B cell (primary cell): ENCODE measurements around the gene CD109. TPM values are rescaled to one million over a fixed set of nuclear protein-coding genes. Genes with fewer than 3 reads are reported as not detected.
"Not testable (repeated sequence)": the region's sequence is repeated elsewhere in the genome, so short reads cannot be mapped to it uniquely, and the experiment has no call there.

Experiments
- ATAC-seq: fragments of 200-7000 bp; cut with Tn5 transposase; one replicate; pipeline ENCODE4 v1.10.0; 2021; ENCODE audit warnings: low read depth, mild to moderate bottlenecking, moderate number of reproducible peaks, moderate library complexity
- CTCF ChIA-PET: fragments of 350-600 bp; sonication (Branson Sonifier 250); formaldehyde crosslinking; loops from one replicate; lab custom pipeline; 2021; ENCODE audit warnings: antibody characterized with exemption, inconsistent platforms; lab: Charles Lee
- POLR2A ChIA-PET: fragments of 350-600 bp; sonication (Branson Sonifier 250); formaldehyde crosslinking; loops from one replicate; lab custom pipeline; 2021; ENCODE audit warnings: antibody characterized with exemption; lab: Charles Lee
- DNase-seq: peaks from one replicate; pipeline ENCODE4 v3.0.0; 2013
- H2AFZ ChIP-seq: 2 replicates; pipeline ENCODE4 v1.6.1; 2012; ENCODE audit warnings: mild to moderate bottlenecking, low read depth, low read length; ENCODE audit not compliant: insufficient read depth, poor library complexity, severe bottlenecking
- H3K27ac ChIP-seq, 2 donors: 1 replicate in 1 of 2; 2 replicates in 1 of 2; pipeline ENCODE4 v1.5.1; 2012 to 2013; ENCODE audit warnings: low read length in 2 of 2, mild to moderate bottlenecking in 2 of 2, moderate library complexity in 1 of 2
- H3K27me3 ChIP-seq, 4 experiments: fragments of 200-600 bp in 1 of 4; sonication (generic) in 1 of 4; replicated peaks in 1 of 4; 1 replicate in 2 of 4; 2 replicates in 2 of 4; pipeline versions ENCODE4 v1.6.1 to v1.7.0; 2013 to 2016; ENCODE audit warnings: low read length in 3 of 4, mild to moderate bottlenecking in 2 of 4, mixed read lengths in 1 of 4, moderate library complexity in 1 of 4; ENCODE audit not compliant: insufficient read depth in 4 of 4, control insufficient read depth in 3 of 4; ENCODE audit errors: control extremely low read depth in 1 of 4
- H3K36me3 ChIP-seq, 2 experiments: replicated peaks in 1 of 2; 1 replicate in 1 of 2; 2 replicates in 1 of 2; pipeline versions ENCODE4 v1.6.1 to v1.7.1; 2013; ENCODE audit warnings: low read length in 1 of 2; ENCODE audit not compliant: insufficient read depth in 2 of 2, control insufficient read depth in 1 of 2; ENCODE audit errors: control extremely low read depth in 1 of 2, extremely low read depth in 1 of 2
- H3K4me1 ChIP-seq, 2 donors: fragments of 200-600 bp in 1 of 2; sonication (generic) in 1 of 2; 1 replicate in 1 of 2; 2 replicates in 1 of 2; pipeline versions ENCODE4 v1.5.1 to v1.6.1; 2013 to 2017; ENCODE audit warnings: low read length in 2 of 2; ENCODE audit not compliant: control insufficient read depth in 2 of 2, insufficient read depth in 2 of 2
- H3K4me2 ChIP-seq: replicated peaks from 2 replicates; pipeline ENCODE3; 2012; ENCODE audit warnings: mild to moderate bottlenecking, low read depth, low read length; ENCODE audit not compliant: poor library complexity, severe bottlenecking
- H3K4me3 ChIP-seq, 5 experiments: fragments of 200-600 bp in 1 of 5; sonication (generic) in 1 of 5; 1 replicate in 3 of 5; 2 replicates in 2 of 5; pipeline versions ENCODE4 v1.5.1 to v1.7.0; 2011 to 2016; ENCODE audit warnings: low read length in 4 of 5, mild to moderate bottlenecking in 4 of 5, low read depth in 2 of 5, control low read depth in 1 of 5, moderate library complexity in 1 of 5; ENCODE audit not compliant: insufficient read depth in 1 of 5; ENCODE audit errors: control extremely low read depth in 1 of 5, extremely low read depth in 1 of 5
- H3K79me2 ChIP-seq: fragments of 200-600 bp; sonication (generic); one replicate; pipeline ENCODE4 v1.6.0; 2016; ENCODE audit warnings: low read length; ENCODE audit not compliant: control insufficient read depth, insufficient read depth
- H3K9ac ChIP-seq: fragments of 200-600 bp; sonication (generic); 2 replicates; pipeline ENCODE4 v1.6.1; 2017; ENCODE audit warnings: mild to moderate bottlenecking, low read length, moderate library complexity
- H3K9me3 ChIP-seq, 3 donors: one replicate each; pipeline versions ENCODE4 v1.6.1 to v1.7.1; 2013; ENCODE audit warnings: low read length in 2 of 3; ENCODE audit not compliant: control insufficient read depth in 2 of 3, insufficient read depth in 1 of 3; ENCODE audit errors: control extremely low read depth in 1 of 3
- H4K20me1 ChIP-seq: 2 replicates; pipeline ENCODE4 v1.6.0; 2012; ENCODE audit warnings: mild to moderate bottlenecking, low read length; ENCODE audit not compliant: insufficient read depth, control insufficient read depth, poor library complexity, severe bottlenecking
- H3K27ac Mint-ChIP-seq: one replicate; pipeline ENCODE4 v1.8.0; 2021; ENCODE audit warnings: mixed read lengths
- H3K27me3 Mint-ChIP-seq: one replicate; pipeline ENCODE4 v1.8.0; 2021; ENCODE audit warnings: mixed read lengths
- H3K4me1 Mint-ChIP-seq: one replicate; pipeline ENCODE4 v1.8.0; 2021; ENCODE audit warnings: mixed read lengths
- H3K4me3 Mint-ChIP-seq: one replicate; pipeline ENCODE4 v1.8.0; 2021; ENCODE audit warnings: mixed read lengths
- H3K9me3 Mint-ChIP-seq: one replicate; pipeline ENCODE4 v1.8.0; 2022; ENCODE audit warnings: mixed read lengths; ENCODE audit not compliant: insufficient read depth
- CTCF ChIP-seq: fragments of 200-600 bp; IDR thresholded peaks from one replicate; pipeline ENCODE4 v1.8.0; 2022; ENCODE audit warnings: antibody characterized with exemption, mild to moderate bottlenecking
- EZH2 ChIP-seq: IDR thresholded peaks from 2 replicates; pipeline ENCODE4 v1.6.1; 2012; ENCODE audit warnings: borderline replicate concordance, low read depth, mild to moderate bottlenecking, moderate library complexity, low read length; ENCODE audit not compliant: insufficient read depth, poor library complexity, severe bottlenecking
- WGBS: methylation state at CpG from one replicate; pipeline ENCODE4 v1.1.5; 2013; ENCODE audit warnings: missing lambda C conversion rate; ENCODE audit not compliant: insufficient coverage; 5-methylcytosine and 5-hydroxymethylcytosine counted together
- intact Hi-C: fragments of 100-400 bp; cut with micrococcal nuclease; formaldehyde crosslinking; loops from one replicate; pipeline ENCODE4 v1.10.0; 2022
- polyA plus RNA-seq: library from polyadenylated mRNA; depleted of rRNA; stranded (reverse); fragments of >200 nt; gene quantifications from 2 replicates; pipeline ENCODE4 v1.2.3, GENCODE V29; 2012
- total RNA-seq, 2 donors: library from RNA; stranded (reverse); fragments of 120-200 nt in 1 of 2; gene quantifications; 1 replicate in 1 of 2; 2 replicates in 1 of 2; pipeline versions ENCODE4 v1.2.3 to v1.2.4, GENCODE V29; 2013 to 2022

Gene CD109
- total and polyA plus RNA-seq, 2 donors (not counting 1 experiment from before 2014, with no cell fraction given): 0.15 TPM; not detected in 1

- Histone ChIP-seq H3K27me3 (no peaks in the 10 kb centered on the region), H3K4me1 (peaks cover under 1 to 3% of the 10 kb centered on the region in 2 donors), H3K9me3 (no peaks in the 10 kb centered on the region), H4K20me1 (no peaks in the 10 kb centered on the region), H3K4me2 (no peak overlapping the region), H3K4me3 (no peak overlapping the region), H3K36me3 (no peaks in the 10 kb centered on the region), H2AFZ (no peak overlapping the region), H3K27ac (no peak overlapping the region), H3K79me2 (no peaks in the 10 kb centered on the region), H3K9ac (no peak overlapping the region)
- peaks cover 6% of the 10 kb centered on the region for H3K27me3 Mint-ChIP-seq
- H3K4me1 Mint-ChIP-seq: peaks cover 7% of the 10 kb centered on the region
- ATAC-seq (no peak), DNase-seq (no peak)
- TF ChIP-seq CTCF: no peak
- no peak for TF ChIP-seq EZH2
- POLR2A ChIA-PET: no interaction called here
- no peaks in the 10 kb centered on the region for H3K9me3 Mint-ChIP-seq
- WGBS: no CpG with 5 or more reads among the region's 2 CpGs
- intact Hi-C loops: no loop called here
- H3K4me3 Mint-ChIP-seq: no peak overlapping the region
- H3K27ac Mint-ChIP-seq: no peak overlapping the region
- CTCF ChIA-PET: no interaction called here
Observed at GRCh38 chr6:73719046-73719445, 23.0 kb downstream of the CD109 start.

GRCh38 chr6:73722318-73723060 lies 26.5 kb downstream of the CD109 start:
- no peak overlapping the region for H3K4me3 Mint-ChIP-seq
- no peaks in the 10 kb centered on the region for H3K9me3 ChIP-seq
- ChIA-PET CTCF (interaction anchor here (1.3 kb wide), 2 partner anchors 16 to 1489 kb away, joined by 3 to 4 read pairs; no protein-coding TSS in a partner anchor), POLR2A (no interaction called here)
- H3K9ac ChIP-seq: no peak overlapping the region
- 0% methylated on average over 1 of the region's 9 CpGs for WGBS
- DNase-seq (no peak), ATAC-seq (no peak)
- H3K4me2 ChIP-seq: no peak overlapping the region
- intact Hi-C loops: no loop called here
- no peaks in the 10 kb centered on the region for H3K36me3 ChIP-seq
- H3K27ac Mint-ChIP-seq: no peak overlapping the region
- no peak for TF ChIP-seq EZH2
- TF ChIP-seq CTCF: no peak
- H3K4me3 ChIP-seq: no peak overlapping the region
- no peaks in the 10 kb centered on the region for H4K20me1 ChIP-seq
- no peaks in the 10 kb centered on the region for H3K27me3 ChIP-seq
- no peaks in the 10 kb centered on the region for H3K9me3 Mint-ChIP-seq
- peaks cover 8% of the 10 kb centered on the region for H3K4me1 Mint-ChIP-seq
- H3K27ac ChIP-seq: no peak overlapping the region
- H3K79me2 ChIP-seq: no peaks in the 10 kb centered on the region
- H2AFZ ChIP-seq: peak overlapping the region; percentile 43
- no peaks in the 10 kb centered on the region for H3K4me1 ChIP-seq
- H3K27me3 Mint-ChIP-seq: peaks cover 3% of the 10 kb centered on the region

- H2AFZ ChIP-seq, H3K9me3 Mint-ChIP-seq, H3K27me3 ChIP-seq, H3K27ac ChIP-seq, ATAC-seq, H3K4me1 ChIP-seq, POLR2A ChIA-PET, H3K27me3 Mint-ChIP-seq, intact Hi-C loops, H3K4me3 Mint-ChIP-seq, H3K4me1 Mint-ChIP-seq, H3K4me3 ChIP-seq, DNase-seq, H3K9ac ChIP-seq, H3K79me2 ChIP-seq, H3K4me2 ChIP-seq, H3K27ac Mint-ChIP-seq, H4K20me1 ChIP-seq, H3K36me3 ChIP-seq, H3K9me3 ChIP-seq: not testable (repeated sequence)
- no CpG with 5 or more reads among the region's 2 CpGs for WGBS
- CTCF ChIA-PET: interaction anchor here (0.9 kb wide), 1 partner anchor 16 kb away, joined by 3 read pairs; no protein-coding TSS in a partner anchor
Observed at GRCh38 chr6:73723480-73723879, 27.5 kb downstream of the CD109 start.
